H1 (cell line): ENCODE measurements around the gene OLIG2. TPM values are rescaled to one million over a fixed set of nuclear protein-coding genes. Genes with fewer than 3 reads are reported as not detected.

ENCODE experiments used
- CTCF ChIA-PET: fragments of 300-600 bp; sonication (Branson Sonifier 250); formaldehyde crosslinking; loops from one replicate; lab custom pipeline; 2021; ENCODE audit not compliant: partially characterized antibody; lab: Charles Lee
- POLR2A ChIA-PET: fragments of 300-600 bp; sonication (Branson Sonifier 250); formaldehyde crosslinking; loops from one replicate; lab custom pipeline; 2021; ENCODE audit warnings: inconsistent platforms; ENCODE audit not compliant: partially characterized antibody; lab: Charles Lee
- DNase-seq, 2 experiments: peaks; one replicate each; pipeline versions ENCODE4 v3.0.0 to v3.0.0-alpha.2; 2010 to 2022; ENCODE audit warnings: low spot score in 2 of 2, low read depth in 1 of 2, mixed read lengths in 1 of 2
- FAIRE-seq: peaks from 2 replicates; lab custom pipeline; 2011; peaks lifted over from hg19 to GRCh38; lab: Jason Lieb, UNC
- H2AFZ ChIP-seq: 2 replicates; pipeline ENCODE4 v1.8.1; 2012; ENCODE audit warnings: low read length, inconsistent platforms
- H2AK5ac ChIP-seq: 2 replicates; pipeline ENCODE4 v1.6.1; 2013; ENCODE audit warnings: low read depth, low read length
- H2BK120ac ChIP-seq: replicated peaks from 2 replicates; pipeline ENCODE3; 2013; ENCODE audit warnings: low read depth, low read length, inconsistent platforms
- H2BK12ac ChIP-seq: 2 replicates; pipeline ENCODE4 v1.6.1; 2013; ENCODE audit warnings: low read depth, low read length
- H2BK15ac ChIP-seq: 2 replicates; pipeline ENCODE4 v1.6.1; 2013; ENCODE audit warnings: low read length
- H2BK20ac ChIP-seq: 2 replicates; pipeline ENCODE4 v1.6.1; 2013; ENCODE audit warnings: low read length
- H2BK5ac ChIP-seq: 2 replicates; pipeline ENCODE4 v1.6.1; 2013; ENCODE audit warnings: low read depth, low read length
- H3K14ac ChIP-seq: 2 replicates; pipeline ENCODE4 v1.6.1; 2013; ENCODE audit warnings: inconsistent platforms; ENCODE audit not compliant: insufficient read length
- H3K18ac ChIP-seq: 2 replicates; pipeline ENCODE4 v1.6.1; 2013; ENCODE audit warnings: low read length; ENCODE audit errors: extremely low read depth
- H3K23ac ChIP-seq: 2 replicates; pipeline ENCODE4 v1.6.1; 2013; ENCODE audit warnings: inconsistent platforms; ENCODE audit not compliant: insufficient read length
- H3K23me2 ChIP-seq: 2 replicates; pipeline ENCODE4 v1.6.1; 2013; ENCODE audit warnings: low read depth, low read length
- H3K27ac ChIP-seq: 2 replicates; pipeline ENCODE4 v1.6.1; 2011; ENCODE audit warnings: low read depth, low read length, inconsistent platforms
- H3K27me3 ChIP-seq, 4 experiments: replicated peaks in 1 of 4; 1 replicate in 1 of 4; 2 replicates in 3 of 4; pipeline versions ENCODE4 v1.6.1 to v1.8.1; 2011 to 2013; ENCODE audit warnings: low read length in 3 of 4, mild to moderate bottlenecking in 3 of 4, inconsistent platforms in 2 of 4, mixed read lengths in 2 of 4, moderate library complexity in 1 of 4; ENCODE audit not compliant: control insufficient read depth in 3 of 4, insufficient read depth in 3 of 4; ENCODE audit errors: extremely low read depth in 1 of 4
- H3K36me3 ChIP-seq, 4 experiments: 2 replicates each; pipeline versions ENCODE4 v1.6.1 to v1.8.1; 2011 to 2013; ENCODE audit warnings: mild to moderate bottlenecking in 4 of 4, low read length in 3 of 4, moderate library complexity in 2 of 4, control low read depth in 1 of 4, inconsistent platforms in 1 of 4; ENCODE audit not compliant: insufficient read depth in 4 of 4, control insufficient read depth in 2 of 4
- H3K4ac ChIP-seq: replicated peaks from 2 replicates; pipeline ENCODE3; 2013; ENCODE audit warnings: low read length, low read depth, mixed read lengths, inconsistent platforms; ENCODE audit not compliant: insufficient read length
- H3K4me1 ChIP-seq, 4 experiments: replicated peaks in 1 of 4; 1 replicate in 1 of 4; 2 replicates in 3 of 4; pipeline versions ENCODE4 v1.6.1 to v1.8.1; 2011 to 2013; ENCODE audit warnings: low read length in 3 of 4, inconsistent platforms in 2 of 4, mixed read lengths in 1 of 4; ENCODE audit not compliant: insufficient read depth in 4 of 4, control insufficient read depth in 3 of 4
- H3K4me2 ChIP-seq, 2 experiments: 2 replicates each; pipeline versions ENCODE4 v1.6.1 to v1.8.1; 2011 to 2013; ENCODE audit warnings: low read depth in 2 of 2, low read length in 2 of 2, control low read depth in 1 of 2, inconsistent platforms in 1 of 2, mild to moderate bottlenecking in 1 of 2; ENCODE audit not compliant: insufficient read depth in 1 of 2
- H3K4me3 ChIP-seq, 4 experiments: fragments of 200-600, 300-600 bp in 1 of 4; sonication (generic), shearing (Covaris generic), sonication (Bioruptor Twin) in 1 of 4; 2 replicates each; pipeline versions ENCODE4 v1.5.1 to v1.8.1; 2011 to 2016; ENCODE audit warnings: low read length in 4 of 4, low read depth in 3 of 4, control low read depth in 2 of 4, inconsistent platforms in 2 of 4, mild to moderate bottlenecking in 2 of 4, mixed read lengths in 1 of 4, moderate library complexity in 1 of 4; ENCODE audit not compliant: insufficient read depth in 2 of 4; ENCODE audit errors: extremely low read depth in 1 of 4
- H3K56ac ChIP-seq: replicated peaks from 2 replicates; pipeline ENCODE3; 2013; ENCODE audit warnings: low read depth, mild to moderate bottlenecking, mixed read lengths, low read length, inconsistent platforms; ENCODE audit not compliant: insufficient read length
- H3K79me1 ChIP-seq: 2 replicates; pipeline ENCODE4 v1.6.1; 2013; ENCODE audit warnings: low read depth, low read length, control low read depth
- H3K79me2 ChIP-seq, 2 experiments: 2 replicates each; pipeline versions ENCODE4 v1.6.1 to v1.8.1; 2012 to 2013; ENCODE audit warnings: low read length in 2 of 2, mild to moderate bottlenecking in 2 of 2, inconsistent platforms in 1 of 2; ENCODE audit not compliant: insufficient read depth in 2 of 2, control insufficient read depth in 1 of 2
- H3K9ac ChIP-seq, 4 experiments: replicated peaks in 1 of 4; 1 replicate in 1 of 4; 2 replicates in 3 of 4; pipeline versions ENCODE4 v1.6.1 to v1.8.1; 2011 to 2013; ENCODE audit warnings: low read depth in 3 of 4, low read length in 3 of 4, control low read depth in 2 of 4, mild to moderate bottlenecking in 2 of 4, moderate library complexity in 2 of 4, inconsistent platforms in 1 of 4; ENCODE audit errors: extremely low read depth in 1 of 4
- H3K9me3 ChIP-seq, 2 experiments: 2 replicates each; pipeline versions ENCODE4 v1.6.1 to v1.8.1; 2012 to 2013; ENCODE audit warnings: mild to moderate bottlenecking in 2 of 2, moderate library complexity in 2 of 2, control low read depth in 1 of 2, inconsistent platforms in 1 of 2, low read depth in 1 of 2, low read length in 1 of 2, mixed read lengths in 1 of 2; ENCODE audit not compliant: insufficient read depth in 2 of 2
- H4K20me1 ChIP-seq, 2 experiments: replicated peaks in 1 of 2; 2 replicates each; pipeline versions ENCODE3 to v1.8.1; 2011 to 2013; ENCODE audit warnings: inconsistent platforms in 2 of 2, low read length in 2 of 2, mild to moderate bottlenecking in 1 of 2; ENCODE audit not compliant: insufficient read depth in 2 of 2, control insufficient read depth in 1 of 2
- H4K5ac ChIP-seq: 2 replicates; pipeline ENCODE4 v1.6.1; 2013; ENCODE audit warnings: low read length, low read depth, mixed read lengths, inconsistent platforms; ENCODE audit not compliant: insufficient read length
- H4K8ac ChIP-seq: 2 replicates; pipeline ENCODE4 v1.8.0; 2013; ENCODE audit warnings: mild to moderate bottlenecking, moderate library complexity, low read length, inconsistent platforms; ENCODE audit not compliant: insufficient read depth; ENCODE audit errors: extremely low read depth
- H4K91ac ChIP-seq: replicated peaks from 2 replicates; pipeline ENCODE3; 2013; ENCODE audit warnings: low read length, mixed read lengths, inconsistent platforms; ENCODE audit not compliant: insufficient read length
- EZH2 ChIP-seq: fragments of 200-600 bp; sonication (generic); IDR thresholded peaks from 2 replicates; pipeline ENCODE4 v1.7.1; 2012; ENCODE audit warnings: low read depth, mild to moderate bottlenecking, moderate library complexity, low read length, inconsistent platforms; ENCODE audit not compliant: severe bottlenecking
- RNF2 ChIP-seq: fragments of 200-900, 300-1000 bp; sonication (generic); IDR thresholded peaks from 2 replicates; pipeline ENCODE4 v1.7.1; 2016; ENCODE audit warnings: borderline replicate concordance, low read depth, mild to moderate bottlenecking, antibody characterized with exemption, low read length; ENCODE audit not compliant: poor library complexity, severe bottlenecking; ENCODE audit errors: missing control alignments
- SP4 ChIP-seq: IDR thresholded peaks from 2 replicates; pipeline ENCODE4 v1.6.1; 2012; ENCODE audit warnings: low read length, inconsistent platforms
- SUZ12 ChIP-seq: fragments of 200-600 bp; sonication (generic); IDR thresholded peaks from 2 replicates; pipeline ENCODE4 v1.6.1; 2012; ENCODE audit warnings: mild to moderate bottlenecking, inconsistent platforms, low read length, moderate library complexity, mixed read lengths
- WGBS, 2 experiments: shearing (Covaris generic) in 1 of 2; methylation state at CpG; one replicate each; pipeline versions ENCODE4 v1.1.6 to v1.1.7; 2013 to 2015; ENCODE audit warnings: low lambda C conversion rate in 2 of 2, mixed read lengths in 2 of 2, inconsistent platforms in 1 of 2, low coverage in 1 of 2, missing lambda C conversion rate in 1 of 2; ENCODE audit not compliant: insufficient replicate concordance in 2 of 2, insufficient coverage in 1 of 2, insufficient read length in 1 of 2; ENCODE audit errors: extremely low coverage in 1 of 2, missing lambda C conversion rate in 1 of 2; 5-methylcytosine and 5-hydroxymethylcytosine counted together
- polyA plus RNA-seq, 7 experiments: library from polyadenylated mRNA; depleted of rRNA in 3 of 7; stranded (reverse) in 5 of 7; unstranded in 2 of 7; fragments of >200 nt in 5 of 7; fragments of 200-250 nt in 2 of 7; gene quantifications; 1 replicate in 5 of 7; 2 replicates in 1 of 7; 4 replicates in 1 of 7; pipeline versions ENCODE4 v1.2.1 to v1.2.3, GENCODE V29; 2011 to 2013; ENCODE audit warnings: missing spikeins in 2 of 7, mixed read lengths in 2 of 7
- total RNA-seq: library from RNA; stranded (reverse); fragmentation: NEBNext Ultra II Directional; extraction: Animal tissue kit (Norgen Biotek cat#: 25700); gene quantifications from 2 replicates; pipeline ENCODE4 v1.2.1, GENCODE V29; 2021

The OLIG2 gene
- total and polyA plus RNA-seq, 2 of the 8 experiments (the other 6 are each of a cell fraction or from before 2014, with no cell fraction given) = 0.79 TPM; not detected in 1

DNA sequence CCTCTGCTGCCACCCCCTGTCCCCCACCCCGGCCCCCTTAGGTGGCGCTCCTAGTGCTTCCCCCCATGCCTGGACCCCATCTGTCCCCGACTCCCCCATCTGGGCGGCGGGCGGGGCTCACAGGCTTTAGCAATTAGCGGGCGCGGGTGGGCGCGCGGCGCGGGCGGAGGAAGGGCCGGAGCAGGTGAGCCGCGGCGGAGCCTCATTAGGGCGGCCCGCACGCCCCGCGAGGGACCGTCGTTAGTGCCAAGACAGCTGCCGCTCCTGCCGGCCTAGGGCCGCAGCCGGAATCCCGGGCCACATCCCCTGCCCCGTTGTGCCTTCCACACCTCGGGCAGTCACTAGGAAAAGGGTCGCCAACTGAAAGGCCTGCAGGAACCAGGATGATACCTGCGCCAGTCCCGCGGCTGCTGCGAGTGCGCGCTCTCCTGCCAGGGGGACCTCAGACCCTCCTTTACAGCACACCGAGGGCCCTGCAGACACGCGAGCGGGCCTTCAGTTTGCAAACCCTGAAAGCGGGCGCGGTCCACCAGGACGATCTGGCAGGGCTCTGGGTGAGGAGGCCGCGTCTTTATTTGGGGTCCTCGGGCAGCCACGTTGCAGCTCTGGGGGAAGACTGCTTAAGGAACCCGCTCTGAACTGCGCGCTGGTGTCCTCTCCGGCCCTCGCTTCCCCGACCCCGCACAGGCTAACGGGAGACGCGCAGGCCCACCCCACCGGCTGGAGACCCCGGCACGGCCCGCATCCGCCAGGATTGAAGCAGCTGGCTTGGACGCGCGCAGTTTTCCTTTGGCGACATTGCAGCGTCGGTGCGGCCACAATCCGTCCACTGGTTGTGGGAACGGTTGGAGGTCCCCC is 7.6 kb downstream of the OLIG2 start:
- H3K36me3 ChIP-seq = no peaks in the 10 kb centered on the region
- POLR2A ChIA-PET = interaction anchor here (0.8 to 1.5 kb wide), 4 partner anchors 8 to 329 kb away, joined by 3 read pairs; partner anchors contain the start of gene OLIG2
- no peak overlapping the region for H3K27ac ChIP-seq
- H3K56ac ChIP-seq = no peak overlapping the region
- H3K4ac ChIP-seq = no peak overlapping the region
- H3K79me2 ChIP-seq = no peaks in the 10 kb centered on the region
- TF ChIP-seq RNF2 (peak; percentile 60), SP4 (no peak), EZH2 (peak; percentile 98), SUZ12 (peak; percentile 98)
- H3K23me2 ChIP-seq = no peaks in the 10 kb centered on the region; the same call in 1 of the 2 replicates
- H4K5ac ChIP-seq = no peak overlapping the region
- FAIRE-seq (no peak), DNase-seq (peak in 1 of 2 experiments; percentile 60)
- H2AFZ ChIP-seq = peak overlapping the region; percentile 45; the same call in 1 of the 2 replicates
- H3K14ac ChIP-seq = no peak overlapping the region
- 0 out of 2 replicates have a peak overlapping the region, but pooled peaks have one; percentile 38 for H3K18ac ChIP-seq
- H3K9me3 ChIP-seq = no peaks in the 10 kb centered on the region
- peaks cover 3 to 34% (median 24%) of the 10 kb centered on the region in 4 experiments for H3K4me1 ChIP-seq
- peaks cover 72 to 89% (median 77%) of the 10 kb centered on the region in 4 experiments for H3K27me3 ChIP-seq
- H3K4me3 ChIP-seq = peak overlapping the region in 3 of 4 experiments; percentile 19 to 48 (median 29); a peak in 4 of 8 replicates
- no peak overlapping the region for H2BK20ac ChIP-seq
- CTCF ChIA-PET = interaction anchor here (0.8 to 1.7 kb wide), 6 partner anchors 10 to 163 kb away, joined by 3 to 5 read pairs (median 3); no protein-coding TSS in a partner anchor
- no peak overlapping the region for H3K23ac ChIP-seq
- no peak overlapping the region for H3K9ac ChIP-seq
- no peak overlapping the region for H2BK12ac ChIP-seq
- H2AK5ac ChIP-seq = no peak overlapping the region
- H4K8ac ChIP-seq = peak overlapping the region; percentile 31; the same call in 1 of the 2 replicates
- no peak overlapping the region for H4K91ac ChIP-seq
- H4K20me1 ChIP-seq = peaks cover 10 to 18% of the 10 kb centered on the region in 2 experiments
- H3K4me2 ChIP-seq = peak overlapping the region; percentile 20 to 65
- H2BK15ac ChIP-seq = no peak overlapping the region
- no peak overlapping the region for H2BK120ac ChIP-seq
- 14% methylated on average over 49 of the region's 76 CpGs; no CpG with 5 or more reads in 1 of the 2 experiments for WGBS, 2 experiments
- no peaks in the 10 kb centered on the region for H3K79me1 ChIP-seq
- no peak overlapping the region for H2BK5ac ChIP-seq
